HCT116 (cell line): ENCODE results near the gene WNT16.

Experiments used
- EZH2 ChIP-seq: fragments of 200-600 bp; sonication (generic); IDR thresholded peaks from 2 replicates; pipeline ENCODE4 v1.6.1; 2017; ENCODE audit warnings: antibody characterized with exemption, mixed run types
- POLR2AphosphoS5 ChIP-seq: IDR thresholded peaks from 2 replicates; pipeline ENCODE4 v1.6.1; 2011; ENCODE audit warnings: mild to moderate bottlenecking, low read depth, low read length, moderate library complexity
- ZNF274 ChIP-seq: fragments of 200-500 bp; sonication (Bioruptor generic); IDR thresholded peaks from 2 replicates; pipeline ENCODE4 v1.6.1; 2014; ENCODE audit warnings: mild to moderate bottlenecking, low read depth, low read length, inconsistent platforms

GRCh38 chr7:121331048-121331447 is 2.2 kb downstream of the WNT16 start:
- no peak for TF ChIP-seq EZH2
- TF ChIP-seq POLR2AphosphoS5 = no peak
- TF ChIP-seq ZNF274 = no peak
